PFSK-1 (cell line): ENCODE data around the gene PDE6A.

Experiments
- FOXP2 ChIP-seq: optimal IDR thresholded peaks from 2 replicates; pipeline ENCODE3; 2011; ENCODE audit warnings: borderline replicate concordance, control low read depth, inconsistent platforms; ENCODE audit not compliant: insufficient read depth; ENCODE audit errors: extremely low read length, extremely low read depth
- POLR2AphosphoS5 ChIP-seq: IDR thresholded peaks from 2 replicates; pipeline ENCODE4 v1.6.1; 2012; ENCODE audit warnings: low read depth, mild to moderate bottlenecking, control low read depth, low read length, moderate library complexity
- REST ChIP-seq, 2 experiments: IDR thresholded peaks; 2 replicates each; pipeline versions ENCODE4 v1.6.1 to v1.8.0; 2011 to 2012; ENCODE audit warnings: low read depth in 2 of 2, low read length in 2 of 2, control low read depth in 1 of 2, inconsistent platforms in 1 of 2, mild to moderate bottlenecking in 1 of 2, moderate library complexity in 1 of 2; ENCODE audit not compliant: insufficient read depth in 1 of 2
- SIN3A ChIP-seq: IDR thresholded peaks from 2 replicates; pipeline ENCODE4 v1.6.1; 2012; ENCODE audit warnings: mild to moderate bottlenecking, low read length, moderate library complexity, borderline replicate concordance; ENCODE audit not compliant: insufficient read depth
- TAF1 ChIP-seq: IDR thresholded peaks from 2 replicates; pipeline ENCODE4 v1.6.1; 2012; ENCODE audit warnings: low read length, control low read depth, borderline replicate concordance; ENCODE audit not compliant: insufficient read depth

DNA sequence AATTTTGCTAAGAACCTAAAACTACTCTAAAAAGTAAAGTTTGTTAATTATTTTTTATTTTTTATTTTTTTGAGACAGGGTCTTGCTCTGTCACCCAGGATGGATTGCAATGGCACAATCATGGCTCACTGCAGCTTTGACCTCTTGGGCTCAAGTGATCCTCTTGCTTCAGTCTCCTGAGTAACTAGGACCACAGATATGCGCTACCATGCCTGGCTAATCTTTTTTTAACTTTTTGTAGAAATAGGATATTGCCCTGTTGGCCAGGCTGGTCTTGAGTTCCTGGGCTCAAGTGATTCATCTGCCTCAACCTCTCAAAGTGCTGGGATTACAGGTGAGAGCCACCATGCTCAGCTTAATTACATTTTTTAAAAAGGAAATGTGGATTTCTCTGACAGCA is 45.8 kb downstream of the PDE6A start:
- TF ChIP-seq POLR2AphosphoS5 (no peak), REST (IDR thresholded peaks at IDR 0.05; ENCODE audit: insufficient read depth in 1 of 2, low read depth in 2 of 2, low read length in 2 of 2) (no peak), TAF1 (no peak), SIN3A (no peak), FOXP2 (no peak)
